Neuron (in vitro differentiated cells): Measurements from ENCODE around the gene ME2.
"Not testable (repeated sequence)": the region's sequence is repeated elsewhere in the genome, so short reads cannot be mapped to it uniquely, and the experiment has no call there.

ENCODE experiments used
- H2AFZ ChIP-seq: one replicate; pipeline ENCODE4 v1.6.1; 2013; ENCODE audit warnings: low read depth, mild to moderate bottlenecking, inconsistent platforms, low read length, moderate library complexity
- H3K27me3 ChIP-seq: one replicate; pipeline ENCODE4 v1.6.1; 2013; ENCODE audit warnings: low read length; ENCODE audit not compliant: insufficient read depth
- H3K36me3 ChIP-seq: one replicate; pipeline ENCODE4 v1.6.1; 2013; ENCODE audit warnings: low read length; ENCODE audit not compliant: insufficient read depth
- H3K4me1 ChIP-seq: one replicate; pipeline ENCODE4 v1.6.1; 2013; ENCODE audit warnings: low read length; ENCODE audit not compliant: insufficient read depth
- H3K4me3 ChIP-seq: 2 replicates; pipeline ENCODE4 v1.5.1; 2013; ENCODE audit warnings: mild to moderate bottlenecking, low read length, moderate library complexity
- H3K9me3 ChIP-seq: one replicate; pipeline ENCODE4 v1.6.1; 2013; ENCODE audit warnings: low read length

Gene ME2

DNA sequence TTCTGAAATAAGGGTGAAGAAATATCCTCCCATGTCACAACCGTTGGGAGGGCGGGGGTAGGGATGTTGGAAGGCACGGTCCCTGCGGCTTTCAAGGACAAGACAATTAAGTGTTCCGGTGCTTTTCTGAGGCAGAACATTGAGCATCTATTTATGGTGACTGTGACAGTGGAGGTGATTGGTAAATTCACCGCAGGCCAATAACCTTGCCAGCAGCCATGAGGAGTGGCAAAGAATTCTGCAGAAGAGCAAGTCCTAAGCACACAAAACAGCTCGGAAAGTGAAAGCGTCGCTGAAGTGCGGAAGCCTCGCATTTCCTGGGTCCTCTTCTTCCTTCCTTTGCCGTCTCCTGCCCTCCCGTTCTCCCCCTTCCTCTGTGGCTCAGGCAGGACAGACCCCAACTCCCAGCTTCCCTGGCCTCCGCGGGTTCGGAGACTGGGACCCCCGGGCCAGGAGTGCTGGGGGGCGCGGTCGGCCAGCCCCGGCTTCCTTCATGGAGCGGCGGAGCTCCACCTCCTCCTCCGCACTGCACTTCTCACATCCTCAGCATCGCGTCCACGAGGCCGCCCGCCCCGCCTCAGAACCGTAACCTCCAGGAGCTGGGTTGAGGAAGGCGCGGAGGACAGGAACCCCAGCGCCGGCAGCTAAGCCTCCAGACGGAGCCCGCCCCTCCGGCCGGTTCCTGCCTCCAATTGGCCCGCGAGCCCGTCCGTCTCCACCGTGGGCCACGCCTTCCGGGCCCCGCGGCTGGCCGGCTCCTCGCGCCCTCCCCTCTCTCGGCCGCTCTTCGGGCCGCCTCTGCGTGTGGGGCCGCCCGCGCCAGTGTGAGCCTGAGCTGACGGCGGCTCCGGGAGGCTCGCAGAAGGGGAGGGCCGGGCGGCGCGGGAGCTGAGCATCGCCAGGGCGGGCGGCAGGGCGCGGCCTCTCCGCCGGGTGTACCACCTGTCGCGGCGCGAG is at the start of gene ME2:
TSS of gene ME2 (plus strand) at position 774 of the 957 bp plus-strand sequence. CDS start 16,703 bp downstream, outside the sequence.
- Histone ChIP-seq H3K36me3 (no peaks in the 10 kb centered on the region), H3K4me1 (peaks cover 26% of the 10 kb centered on the region), H3K9me3 (no peaks in the 10 kb centered on the region), H3K4me3 (peak within 1 kb of the TSS; percentile 94), H2AFZ (peak within 1 kb of the TSS; percentile 85), H3K27me3 (no peaks in the 10 kb centered on the region)

DNA sequence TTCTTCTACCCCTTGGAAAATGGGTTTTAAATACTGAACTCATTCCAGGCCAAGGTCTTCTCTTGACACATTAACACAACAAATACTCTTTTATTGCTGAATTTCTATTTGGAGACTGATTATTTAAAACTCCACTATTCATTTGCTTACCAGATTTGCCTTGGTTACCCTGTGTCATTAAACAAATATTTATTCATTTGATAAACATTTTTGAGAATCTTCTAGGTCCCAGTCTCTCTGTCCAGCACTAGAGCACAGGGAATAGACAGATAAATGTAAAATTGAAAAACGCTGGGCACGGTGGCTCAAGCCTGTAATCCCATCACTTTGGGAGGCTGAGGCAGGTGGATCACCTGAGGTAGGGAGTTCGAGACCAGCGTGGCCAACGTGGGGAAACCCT is 49.3 kb upstream of the ME2 start:
- H3K36me3 ChIP-seq: no peaks in the 10 kb centered on the region
- no peak overlapping the region for H2AFZ ChIP-seq
- H3K9me3 ChIP-seq: no peaks in the 10 kb centered on the region
- H3K4me3 ChIP-seq: no peak overlapping the region
- H3K27me3 ChIP-seq: no peaks in the 10 kb centered on the region
- peaks cover 6% of the 10 kb centered on the region for H3K4me1 ChIP-seq

DNA sequence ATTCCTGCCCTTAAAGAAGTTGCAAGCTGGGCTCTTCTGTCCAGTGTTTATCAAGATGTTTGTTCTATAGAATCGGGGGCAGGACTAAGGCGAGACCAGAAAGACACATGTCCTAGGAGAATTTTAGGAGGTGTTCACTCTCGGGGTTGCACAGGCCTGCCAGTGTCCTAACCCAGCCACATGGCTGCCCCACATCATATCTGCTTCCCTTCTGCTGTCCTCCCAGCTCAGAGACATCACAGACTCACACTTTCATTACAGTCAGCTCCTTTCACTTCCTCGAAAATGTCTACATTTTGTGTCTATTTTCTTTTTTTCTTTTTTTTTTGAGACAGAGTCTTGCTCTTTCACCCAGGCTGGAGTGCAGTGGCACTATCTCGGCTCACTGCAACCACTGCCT is 48.4 kb upstream of the ME2 start:
- Histone ChIP-seq H2AFZ (no peak overlapping the region), H3K4me3 (no peak overlapping the region), H3K9me3 (no peaks in the 10 kb centered on the region), H3K27me3 (no peaks in the 10 kb centered on the region), H3K36me3 (no peaks in the 10 kb centered on the region), H3K4me1 (peaks cover 6% of the 10 kb centered on the region)

DNA sequence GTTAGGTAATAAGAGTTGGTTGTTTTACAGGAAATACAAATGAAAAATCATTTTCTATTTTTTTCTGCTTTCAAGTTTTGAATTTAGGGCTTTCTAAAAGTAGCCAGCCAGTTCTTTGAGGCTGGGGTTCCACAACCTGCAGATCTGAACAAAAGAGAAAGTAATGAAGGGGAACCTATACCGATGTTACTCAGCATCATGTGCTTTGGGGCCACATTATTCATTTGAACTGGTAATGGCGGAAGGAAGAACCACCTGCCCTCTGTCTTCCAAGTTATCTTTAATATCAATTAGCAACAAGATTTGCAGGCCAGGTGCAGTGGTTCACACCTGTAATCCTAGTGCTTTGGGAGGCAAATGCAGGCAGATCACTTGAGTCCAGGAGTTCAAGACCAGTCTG is 46.2 kb upstream of the ME2 start:
- H3K27me3 ChIP-seq: no peaks in the 10 kb centered on the region
- no peaks in the 10 kb centered on the region for H3K36me3 ChIP-seq
- H2AFZ ChIP-seq: no peak overlapping the region
- H3K4me1 ChIP-seq: peaks cover 6% of the 10 kb centered on the region
- no peak overlapping the region for H3K4me3 ChIP-seq
- no peaks in the 10 kb centered on the region for H3K9me3 ChIP-seq

DNA sequence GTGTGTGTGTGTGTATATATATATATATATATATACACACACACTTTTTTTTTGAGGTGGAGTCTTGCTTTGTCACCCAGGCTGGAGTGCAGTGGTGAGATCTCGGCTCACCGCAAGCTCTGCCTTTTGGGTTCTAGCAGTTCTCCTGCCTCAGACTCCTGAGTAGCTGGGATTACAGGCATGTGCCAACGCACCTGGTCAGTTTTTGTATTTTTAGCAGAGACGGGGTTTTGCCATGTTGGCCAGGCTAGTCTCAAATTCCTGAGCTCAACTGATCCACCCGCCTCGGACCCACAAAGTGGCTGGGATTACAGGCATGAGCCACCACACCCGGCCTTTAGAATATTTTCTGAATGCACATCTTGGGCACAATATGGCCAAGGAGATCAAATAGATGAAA is 45.4 kb upstream of the ME2 start:
- H3K27me3 ChIP-seq, H3K9me3 ChIP-seq, H3K4me1 ChIP-seq, H3K4me3 ChIP-seq, H2AFZ ChIP-seq, H3K36me3 ChIP-seq: not testable (repeated sequence)

DNA sequence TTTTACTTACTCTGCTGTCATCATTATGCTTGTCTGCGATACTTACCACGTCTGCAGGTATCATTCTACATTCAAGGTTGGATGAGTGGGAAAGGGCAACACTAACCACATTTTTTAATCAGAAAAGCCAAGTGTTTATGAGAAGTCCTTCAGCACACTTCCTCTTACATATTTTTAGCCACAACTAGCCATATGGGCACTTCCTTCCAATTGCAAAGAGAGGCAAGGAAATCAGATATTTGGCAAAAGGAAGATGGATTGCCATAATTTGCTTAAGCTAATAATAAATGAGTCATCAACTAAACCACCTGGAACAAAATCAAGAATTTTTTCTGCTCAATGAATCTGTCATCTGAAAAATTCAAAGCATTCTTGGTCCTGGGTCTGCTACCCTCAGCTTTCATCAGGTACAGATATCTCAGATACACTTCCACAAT is 42.4 kb upstream of the ME2 start:
- no peaks in the 10 kb centered on the region for H3K36me3 ChIP-seq
- H2AFZ ChIP-seq: no peak overlapping the region
- H3K27me3 ChIP-seq: no peaks in the 10 kb centered on the region
- H3K4me3 ChIP-seq: no peak overlapping the region
- no peaks in the 10 kb centered on the region for H3K9me3 ChIP-seq
- no peaks in the 10 kb centered on the region for H3K4me1 ChIP-seq

DNA sequence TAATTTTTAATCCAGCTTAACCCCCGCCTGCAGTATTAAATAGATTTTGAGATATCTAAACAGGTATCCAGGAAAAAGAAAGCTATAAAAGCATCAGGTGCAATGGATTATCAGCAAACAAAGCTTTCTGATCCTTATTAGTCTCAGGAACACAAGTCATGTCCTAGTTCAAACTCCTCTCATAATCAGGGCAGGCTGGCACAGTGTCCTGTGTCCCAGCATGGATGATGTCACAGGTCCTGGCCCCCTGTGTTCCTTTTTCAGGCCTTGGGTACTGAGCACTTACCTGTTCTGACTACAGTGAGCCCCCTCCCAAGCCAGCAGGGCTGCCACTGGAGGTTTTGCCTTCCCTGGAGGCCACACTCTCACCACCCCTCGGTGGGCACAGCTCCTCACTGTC is 39.6 kb upstream of the ME2 start:
- no peaks in the 10 kb centered on the region for H3K9me3 ChIP-seq
- no peak overlapping the region for H2AFZ ChIP-seq
- H3K36me3 ChIP-seq: no peaks in the 10 kb centered on the region
- no peaks in the 10 kb centered on the region for H3K27me3 ChIP-seq
- no peaks in the 10 kb centered on the region for H3K4me1 ChIP-seq
- H3K4me3 ChIP-seq: no peak overlapping the region

DNA sequence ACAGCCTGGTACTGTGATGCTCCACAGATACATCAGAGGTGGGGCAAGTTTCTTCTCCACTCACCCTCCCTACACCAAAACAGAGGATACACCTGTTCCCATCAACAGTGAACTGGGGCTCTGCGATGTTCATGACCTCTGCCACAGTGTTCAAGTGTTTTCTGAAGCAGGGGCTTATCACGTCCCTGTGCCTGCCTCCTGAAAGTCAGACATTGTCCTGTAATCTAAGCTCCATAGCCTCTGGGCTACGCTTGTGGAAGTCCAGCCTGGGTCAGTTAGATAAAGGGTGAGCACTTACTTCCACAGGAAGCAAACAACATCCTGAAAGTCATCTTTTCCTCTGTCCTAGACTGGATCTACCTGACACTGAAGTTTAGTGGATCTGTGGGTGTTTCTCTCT is 38.9 kb upstream of the ME2 start:
- no peaks in the 10 kb centered on the region for H3K4me1 ChIP-seq
- H3K4me3 ChIP-seq: no peak overlapping the region
- no peak overlapping the region for H2AFZ ChIP-seq
- no peaks in the 10 kb centered on the region for H3K27me3 ChIP-seq
- H3K9me3 ChIP-seq: no peaks in the 10 kb centered on the region
- H3K36me3 ChIP-seq: no peaks in the 10 kb centered on the region

DNA sequence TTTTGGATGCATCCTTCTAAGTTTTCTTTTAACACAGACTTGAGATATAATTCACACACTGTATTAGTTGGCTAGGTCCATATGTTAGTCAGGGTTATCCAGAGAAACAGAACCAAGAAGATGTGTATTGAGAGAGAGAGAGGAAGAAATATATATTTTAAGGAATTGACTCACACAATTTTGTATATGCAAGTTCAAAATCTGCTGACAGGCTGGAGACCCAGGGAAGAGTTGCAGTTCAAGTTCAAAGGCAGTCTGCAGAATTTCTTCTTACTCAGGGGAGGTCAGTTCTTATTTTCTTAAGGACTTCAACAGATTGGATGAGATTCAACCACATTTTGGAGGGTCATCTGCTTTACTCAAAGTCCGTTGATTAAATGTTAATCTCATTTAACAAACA is 36.1 kb upstream of the ME2 start:
- Histone ChIP-seq H3K27me3 (no peaks in the 10 kb centered on the region), H3K9me3 (no peaks in the 10 kb centered on the region), H3K4me3 (no peak overlapping the region), H3K4me1 (no peaks in the 10 kb centered on the region), H2AFZ (no peak overlapping the region), H3K36me3 (no peaks in the 10 kb centered on the region)

DNA sequence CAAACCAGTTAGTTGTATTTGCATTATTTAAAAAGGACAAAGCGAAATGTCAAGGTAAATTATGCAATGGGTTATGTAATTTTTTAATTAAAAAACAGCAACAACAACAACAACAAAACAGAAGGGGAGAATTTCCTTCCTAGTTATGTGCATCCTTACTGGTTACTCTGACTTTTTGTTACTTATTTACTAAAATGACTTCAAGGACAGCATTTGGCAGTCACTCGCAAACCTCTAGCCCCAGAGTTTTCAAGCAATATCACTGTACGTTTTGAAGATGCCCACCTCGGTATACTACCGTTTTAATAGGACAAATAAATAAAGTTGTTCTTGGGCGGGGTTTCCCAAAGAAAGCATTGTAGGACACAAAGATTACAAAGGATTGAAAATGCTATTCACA is 34.4 kb upstream of the ME2 start:
- Histone ChIP-seq H3K27me3 (no peaks in the 10 kb centered on the region), H3K9me3 (no peaks in the 10 kb centered on the region), H3K4me3 (no peak overlapping the region), H2AFZ (no peak overlapping the region), H3K4me1 (no peaks in the 10 kb centered on the region), H3K36me3 (no peaks in the 10 kb centered on the region)

DNA sequence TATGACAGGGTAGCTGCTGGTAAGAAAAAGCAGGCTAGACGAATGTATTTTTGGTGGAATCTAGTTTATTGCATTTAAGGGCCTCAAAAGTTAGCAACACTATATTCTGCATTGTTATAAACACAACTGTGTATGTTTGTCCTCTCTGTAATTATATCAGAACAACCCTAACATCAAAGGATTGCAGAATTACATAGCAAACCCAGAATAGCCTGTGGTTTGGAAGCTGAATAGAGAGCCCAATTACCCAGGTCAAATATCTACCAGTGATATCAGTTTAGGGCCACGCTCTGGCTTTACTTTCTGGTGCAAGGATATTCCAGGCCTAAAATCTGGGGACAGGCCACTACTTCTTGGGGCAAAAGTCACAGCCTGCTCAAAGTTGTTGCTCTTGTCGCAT is 34.0 kb upstream of the ME2 start:
- no peaks in the 10 kb centered on the region for H3K4me1 ChIP-seq
- no peaks in the 10 kb centered on the region for H3K36me3 ChIP-seq

DNA sequence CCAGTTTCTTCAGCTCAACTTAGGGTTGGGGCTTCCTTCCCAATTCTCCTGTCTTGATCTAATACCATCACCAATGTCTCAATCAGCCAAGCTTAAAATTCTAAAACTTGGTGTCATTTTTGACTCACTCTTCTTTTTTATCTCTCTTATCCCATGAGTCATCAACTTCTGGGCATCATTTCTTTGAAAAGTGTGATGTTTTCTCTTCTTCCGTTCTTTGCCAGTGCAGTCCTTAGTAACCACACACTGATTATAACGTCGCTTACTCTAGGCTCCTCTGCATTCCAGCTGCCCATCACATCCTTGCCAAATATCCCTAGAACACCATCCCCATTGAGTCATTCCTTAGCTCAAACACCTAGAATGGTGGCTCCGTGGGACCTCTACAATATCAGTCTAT is 31.7 kb upstream of the ME2 start:
- no peak overlapping the region for H3K4me3 ChIP-seq
- no peaks in the 10 kb centered on the region for H3K9me3 ChIP-seq
- H3K4me1 ChIP-seq: no peaks in the 10 kb centered on the region
- no peaks in the 10 kb centered on the region for H3K27me3 ChIP-seq
- H2AFZ ChIP-seq: no peak overlapping the region
- H3K36me3 ChIP-seq: no peaks in the 10 kb centered on the region

More for the DNA sequence above, 34.0 kb upstream of the ME2 start:
- H3K9me3 ChIP-seq: no peaks in the 10 kb centered on the region
- H3K4me3 ChIP-seq: no peak overlapping the region
- no peak overlapping the region for H2AFZ ChIP-seq
- H3K27me3 ChIP-seq: no peaks in the 10 kb centered on the region

DNA sequence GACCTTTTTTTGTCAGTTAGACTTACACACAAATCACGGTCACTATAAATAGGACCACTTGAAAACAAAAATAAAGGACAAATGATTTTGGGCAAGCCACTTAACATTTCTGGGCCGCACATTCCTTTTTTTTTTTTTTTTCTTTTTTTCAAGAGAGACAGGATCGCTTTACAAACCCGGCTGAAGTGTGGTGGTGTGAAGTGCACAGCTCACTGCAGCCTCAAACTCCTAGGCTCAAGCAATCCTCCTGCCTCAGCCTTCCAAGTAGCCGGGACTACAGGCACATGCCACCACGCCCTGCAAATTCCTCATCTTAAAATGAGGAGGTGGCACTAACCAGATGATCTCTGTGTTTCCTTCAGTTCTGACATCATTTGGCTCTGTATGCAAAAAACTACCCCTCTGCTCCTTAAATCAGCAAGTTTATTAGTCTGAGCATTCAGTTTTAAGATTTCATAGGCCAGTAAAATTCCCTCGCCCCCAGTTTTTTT is 30.8 kb upstream of the ME2 start:
- H3K9me3 ChIP-seq: no peaks in the 10 kb centered on the region
- no peak overlapping the region for H3K4me3 ChIP-seq
- H3K4me1 ChIP-seq: no peaks in the 10 kb centered on the region
- H3K27me3 ChIP-seq: no peaks in the 10 kb centered on the region
- no peaks in the 10 kb centered on the region for H3K36me3 ChIP-seq
- H2AFZ ChIP-seq: no peak overlapping the region
